Spleen (tissue), 11 donors: Measurements from ENCODE around the gene ALG10B. TPM values are rescaled to one million over a fixed set of nuclear protein-coding genes. Genes with fewer than 3 reads are reported as not detected.

ENCODE experiments used
- DNase-seq: peaks from one replicate; pipeline ENCODE4 v3.0.0-alpha.2; 2020
- H3K27ac ChIP-seq, 8 donors: fragments of 200-600 bp; sonication (generic) in 7 of 8; 1 replicate in 4 of 8; 2 replicates in 4 of 8; pipeline versions ENCODE4 v1.5.0 to v1.8.0; 2016 to 2021; ENCODE audit warnings: inconsistent platforms in 4 of 8, mild to moderate bottlenecking in 4 of 8, moderate library complexity in 1 of 8
- H3K27me3 ChIP-seq, 7 donors: fragments of 200-600 bp; sonication (generic) in 6 of 7; replicated peaks in 1 of 7; 1 replicate in 4 of 7; 2 replicates in 3 of 7; pipeline versions ENCODE4 v1.5.0 to v1.8.0; 2016 to 2021; ENCODE audit warnings: inconsistent platforms in 3 of 7, mild to moderate bottlenecking in 1 of 7
- H3K36me3 ChIP-seq, 6 donors: fragments of 200-600 bp; sonication (generic) in 5 of 6; 1 replicate in 4 of 6; 2 replicates in 2 of 6; pipeline versions ENCODE4 v1.5.0 to v1.8.0; 2016 to 2021; ENCODE audit warnings: inconsistent platforms in 2 of 6
- H3K4me1 ChIP-seq, 6 donors: fragments of 200-600 bp; sonication (generic) in 5 of 6; 1 replicate in 3 of 6; 2 replicates in 3 of 6; pipeline versions ENCODE4 v1.5.0 to v1.8.0; 2016 to 2021; ENCODE audit warnings: inconsistent platforms in 3 of 6
- H3K4me3 ChIP-seq, 8 donors: fragments of 200-600 bp; sonication (generic) in 7 of 8; 1 replicate in 4 of 8; 2 replicates in 4 of 8; pipeline versions ENCODE4 v1.5.0 to v1.8.0; 2016 to 2021; ENCODE audit warnings: inconsistent platforms in 4 of 8, mild to moderate bottlenecking in 4 of 8, moderate library complexity in 2 of 8
- H3K9me3 ChIP-seq, 8 donors: fragments of 200-600 bp; sonication (generic) in 7 of 8; 1 replicate in 4 of 8; 2 replicates in 4 of 8; pipeline versions ENCODE4 v1.5.0 to v1.8.0; 2016 to 2021; ENCODE audit warnings: inconsistent platforms in 4 of 8
- POLR2A ChIP-seq, 3 donors: fragments of 450-650 bp; IDR thresholded peaks; one replicate each; pipeline ENCODE4 v1.5.1; 2017; ENCODE audit warnings: antibody characterized with exemption in 3 of 3, mild to moderate bottlenecking in 1 of 3
- POLR2AphosphoS5 ChIP-seq, 3 donors: sonication (generic); formaldehyde crosslinking; IDR thresholded peaks; one replicate each; pipeline ENCODE4 v1.5.1; 2017; ENCODE audit warnings: antibody characterized with exemption in 3 of 3
- WGBS, 5 donors: extraction: QIAGEN DNeasy Blood & Tissue Kit in 3 of 5; methylation state at CpG; one replicate each; pipeline versions ENCODE4 v1.1.5 to v1.1.7; 2013 to 2018; 5-methylcytosine and 5-hydroxymethylcytosine counted together
- intact Hi-C: fragments of 100-400 bp; cut with DNase I; formaldehyde crosslinking; loops from one replicate; pipeline ENCODE4 v1.15.0; 2023; ENCODE audit warnings: low total_unique reads
- polyA plus RNA-seq, 3 donors: library from polyadenylated mRNA; stranded (reverse); fragments of 200-250 nt; gene quantifications; one replicate each; pipeline ENCODE4 v1.2.1, GENCODE V29; 2013
- small RNA-seq, 4 donors: library from RNA; depleted of rRNA; stranded (forward); fragments of <200 nt; gene quantifications; one replicate each; pipeline ENCODE3, GENCODE V24; 2016
- total RNA-seq, 7 donors: library from RNA; depleted of rRNA in 3 of 7; stranded (reverse); fragments of >200 nt in 3 of 7; fragmentation: NEBNext Ultra II Directional in 4 of 7; extraction: Animal tissue kit (Norgen Biotek cat#: 25700) in 4 of 7; gene quantifications; one replicate each; pipeline versions ENCODE4 v1.1.0 to v1.2.1, GENCODE V29; 2016 to 2021
- TF ChIP-seq, protein P1 (sequence below), 11 experiments: fragments of 200-600 bp in 7 of 11; fragments of 450-650 bp in 4 of 11; sonication (generic) in 4 of 11; IDR thresholded peaks in 8 of 11; conservative IDR thresholded peaks in 3 of 11; 1 replicate in 7 of 11; 2 replicates in 4 of 11; pipeline versions ENCODE4 v1.4.0 to v1.8.0; 2016 to 2021; ENCODE audit warnings: antibody characterized with exemption in 11 of 11, inconsistent platforms in 4 of 11, mild to moderate bottlenecking in 1 of 11
- donor health status: healthy with polysubstance abuse.
- donor health status: DM: no; HTN: no; CAD: no; lungs with moderate emphysema.
- donor health status: DM: no; HTN: no; CAD: no.
- donor health status: Bipolar disorder and iron deficiency.
- donor health status: healthy.
- donor health status: DM: no; HTN: no; CAD: no.
- donor health status: DM: yes; HTN: yes; CAD: no.

The ALG10B gene
- total and polyA plus RNA-seq, 10 donors, result 1.7 to 13.9 (median 9.5) TPM

DNA sequence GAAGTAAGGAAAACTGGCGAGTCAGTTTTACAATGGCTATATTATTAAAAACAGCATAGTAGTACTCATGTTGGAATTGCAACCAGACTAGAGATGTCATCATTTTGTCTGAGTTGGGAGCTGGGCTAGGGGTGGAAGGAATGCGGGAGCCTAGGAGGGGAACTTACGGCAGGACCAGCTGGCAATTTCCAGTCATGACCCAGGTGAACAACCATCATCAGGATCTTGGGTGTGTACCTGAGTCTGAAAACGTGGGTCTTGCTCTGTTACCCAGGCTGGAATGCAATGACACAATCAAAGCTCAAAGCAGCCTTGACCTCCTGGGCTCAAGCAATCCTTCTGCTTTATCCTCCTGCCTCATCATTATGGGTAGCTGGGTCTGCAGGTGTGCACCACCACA is 50.9 kb downstream of the ALG10B start:
- Histone ChIP-seq H3K36me3 (no peaks in the 10 kb centered on the region), H3K9me3 (no peaks in the 10 kb centered on the region), H3K27ac (no peak overlapping the region), H3K4me1 (no peaks in the 10 kb centered on the region), H3K4me3 (no peak overlapping the region), H3K27me3 (no peaks in the 10 kb centered on the region)
- WGBS, 5 donors, result 76 to 89% (median 84%) methylated on average over 4 of the region's 4 CpGs
- no peak for DNase-seq
- TF ChIP-seq, protein P1, sequence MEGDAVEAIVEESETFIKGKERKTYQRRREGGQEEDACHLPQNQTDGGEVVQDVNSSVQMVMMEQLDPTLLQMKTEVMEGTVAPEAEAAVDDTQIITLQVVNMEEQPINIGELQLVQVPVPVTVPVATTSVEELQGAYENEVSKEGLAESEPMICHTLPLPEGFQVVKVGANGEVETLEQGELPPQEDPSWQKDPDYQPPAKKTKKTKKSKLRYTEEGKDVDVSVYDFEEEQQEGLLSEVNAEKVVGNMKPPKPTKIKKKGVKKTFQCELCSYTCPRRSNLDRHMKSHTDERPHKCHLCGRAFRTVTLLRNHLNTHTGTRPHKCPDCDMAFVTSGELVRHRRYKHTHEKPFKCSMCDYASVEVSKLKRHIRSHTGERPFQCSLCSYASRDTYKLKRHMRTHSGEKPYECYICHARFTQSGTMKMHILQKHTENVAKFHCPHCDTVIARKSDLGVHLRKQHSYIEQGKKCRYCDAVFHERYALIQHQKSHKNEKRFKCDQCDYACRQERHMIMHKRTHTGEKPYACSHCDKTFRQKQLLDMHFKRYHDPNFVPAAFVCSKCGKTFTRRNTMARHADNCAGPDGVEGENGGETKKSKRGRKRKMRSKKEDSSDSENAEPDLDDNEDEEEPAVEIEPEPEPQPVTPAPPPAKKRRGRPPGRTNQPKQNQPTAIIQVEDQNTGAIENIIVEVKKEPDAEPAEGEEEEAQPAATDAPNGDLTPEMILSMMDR (IDR thresholded peaks at IDR 0.05 in 8 of 11, conservative IDR thresholded peaks at IDR 0.05 in 3 of 11), result no peak
- TF ChIP-seq POLR2A (IDR thresholded peaks at IDR 0.05), result no peak
- no peak for TF ChIP-seq POLR2AphosphoS5 (IDR thresholded peaks at IDR 0.05)
- intact Hi-C loops, result no loop called here

DNA sequence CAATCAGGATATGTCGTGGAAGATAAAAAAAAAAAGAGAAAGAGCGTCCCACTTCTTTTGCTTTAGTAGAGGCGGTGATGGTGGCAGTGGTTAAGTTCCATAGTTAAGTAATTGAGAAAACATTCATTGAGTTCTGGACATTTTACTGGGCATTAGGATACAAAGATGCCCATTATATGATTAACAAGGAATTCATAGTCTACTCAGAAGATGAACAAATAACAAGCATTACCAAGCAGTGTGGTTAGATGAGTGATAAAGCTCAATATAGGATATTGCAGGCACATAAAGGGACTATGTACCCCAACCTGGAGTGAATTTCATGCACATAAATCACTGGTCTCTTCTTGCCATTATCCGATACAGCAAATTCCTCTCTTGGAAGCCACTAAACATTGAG is 53.7 kb downstream of the ALG10B start:
- TF ChIP-seq POLR2AphosphoS5 (IDR thresholded peaks at IDR 0.05) (no peak), POLR2A (IDR thresholded peaks at IDR 0.05) (no peak)
- TF ChIP-seq, protein P1 (IDR thresholded peaks at IDR 0.05 in 8 of 11, conservative IDR thresholded peaks at IDR 0.05 in 3 of 11), result no peak
- WGBS, 5 donors, result 66 to 97% (median 93%) methylated on average over 4 of the region's 4 CpGs
- Histone ChIP-seq H3K4me3 (no peak overlapping the region), H3K36me3 (no peaks in the 10 kb centered on the region), H3K27me3 (no peaks in the 10 kb centered on the region), H3K27ac (no peak overlapping the region), H3K9me3 (peaks cover 0 to 9% (median 1%) of the 10 kb centered on the region in 8 donors), H3K4me1 (no peaks in the 10 kb centered on the region)
- no peak for DNase-seq
- intact Hi-C loops, result no loop called here

- no peaks in the 10 kb centered on the region for H3K36me3 ChIP-seq
- H3K4me1 ChIP-seq, result no peaks in the 10 kb centered on the region
- intact Hi-C loops, result no loop called here
- no peak overlapping the region for H3K4me3 ChIP-seq
- no peaks in the 10 kb centered on the region for H3K27me3 ChIP-seq
- H3K9me3 ChIP-seq, result peaks cover 0 to 10% (median 6%) of the 10 kb centered on the region in 8 donors
- DNase-seq, result no peak
- TF ChIP-seq, protein P1 (IDR thresholded peaks at IDR 0.05 in 8 of 11, conservative IDR thresholded peaks at IDR 0.05 in 3 of 11), result no peak
- no peak for TF ChIP-seq POLR2AphosphoS5 (IDR thresholded peaks at IDR 0.05)
- no peak for TF ChIP-seq POLR2A (IDR thresholded peaks at IDR 0.05)
- WGBS, 5 donors, result 46 to 71% (median 63%) methylated on average over 2 of the region's 2 CpGs
- no peak overlapping the region for H3K27ac ChIP-seq
Measured at GRCh38 chr12:38373784-38374183, 57.2 kb downstream of the ALG10B start.

GRCh38 chr12:38374751-38375150 is 58.2 kb downstream of the ALG10B start:
- Histone ChIP-seq H3K9me3 (peaks cover 0 to 20% (median 7%) of the 10 kb centered on the region in 8 donors), H3K27ac (no peak overlapping the region), H3K4me1 (no peaks in the 10 kb centered on the region), H3K4me3 (no peak overlapping the region), H3K36me3 (no peaks in the 10 kb centered on the region), H3K27me3 (no peaks in the 10 kb centered on the region)
- TF ChIP-seq POLR2AphosphoS5 (IDR thresholded peaks at IDR 0.05) (no peak), POLR2A (IDR thresholded peaks at IDR 0.05) (no peak)
- TF ChIP-seq, protein P1 (IDR thresholded peaks at IDR 0.05 in 8 of 11, conservative IDR thresholded peaks at IDR 0.05 in 3 of 11), result no peak
- intact Hi-C loops, result no loop called here
- DNase-seq, result no peak

Small RNA genes lying within 50 kb of the gene (small RNA-seq; reads per million reads assigned to genes)
- gene RF00019, result 0 reads per million in 4 donors
